ENCODE data around the gene MAS1. TPM values are rescaled to one million over a fixed set of nuclear protein-coding genes. Genes with fewer than 3 reads are reported as not detected.
A peak's percentile ranks its signal among the peaks of the same experiment; 100 is the strongest.

MAS1 gene
- total and polyA plus RNA-seq, 9 of the 15 experiments (the other 6 are each of a cell fraction or from before 2014, with no cell fraction given) = not detected

DNA sequence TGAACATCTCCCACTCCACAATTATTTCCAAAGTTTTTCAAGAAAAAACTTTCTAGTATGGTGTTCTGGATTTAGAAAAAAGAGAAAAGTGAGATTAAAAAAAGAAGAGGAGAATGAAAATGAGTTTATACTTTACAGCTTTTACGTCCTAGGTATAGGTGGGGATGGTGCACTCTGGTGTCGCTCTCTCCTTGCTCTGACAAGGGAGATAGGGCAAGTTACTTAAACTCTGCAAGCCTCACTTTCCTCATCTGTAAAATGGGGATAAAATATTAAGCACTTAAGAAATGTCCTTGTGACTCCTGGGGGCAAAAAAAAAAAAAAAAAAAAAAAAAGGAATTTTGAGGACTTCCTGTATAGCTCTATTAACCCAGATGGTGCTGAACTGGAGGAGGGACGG lies 4.5 kb upstream of the MAS1 start (continued):
- no peak for TF ChIP-seq PCBP1 (IDR thresholded peaks at IDR 0.05; ENCODE audit: low read depth, low read length, poor library complexity, severe bottlenecking)
- TF ChIP-seq, protein P1, sequence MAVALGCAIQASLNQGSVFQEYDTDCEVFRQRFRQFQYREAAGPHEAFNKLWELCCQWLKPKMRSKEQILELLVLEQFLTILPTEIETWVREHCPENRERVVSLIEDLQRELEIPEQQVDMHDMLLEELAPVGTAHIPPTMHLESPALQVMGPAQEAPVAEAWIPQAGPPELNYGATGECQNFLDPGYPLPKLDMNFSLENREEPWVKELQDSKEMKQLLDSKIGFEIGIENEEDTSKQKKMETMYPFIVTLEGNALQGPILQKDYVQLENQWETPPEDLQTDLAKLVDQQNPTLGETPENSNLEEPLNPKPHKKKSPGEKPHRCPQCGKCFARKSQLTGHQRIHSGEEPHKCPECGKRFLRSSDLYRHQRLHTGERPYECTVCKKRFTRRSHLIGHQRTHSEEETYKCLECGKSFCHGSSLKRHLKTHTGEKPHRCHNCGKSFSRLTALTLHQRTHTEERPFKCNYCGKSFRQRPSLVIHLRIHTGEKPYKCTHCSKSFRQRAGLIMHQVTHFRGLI (CRISPR knock-in tag; IDR thresholded peaks at IDR 0.05) = no peak

DNA sequence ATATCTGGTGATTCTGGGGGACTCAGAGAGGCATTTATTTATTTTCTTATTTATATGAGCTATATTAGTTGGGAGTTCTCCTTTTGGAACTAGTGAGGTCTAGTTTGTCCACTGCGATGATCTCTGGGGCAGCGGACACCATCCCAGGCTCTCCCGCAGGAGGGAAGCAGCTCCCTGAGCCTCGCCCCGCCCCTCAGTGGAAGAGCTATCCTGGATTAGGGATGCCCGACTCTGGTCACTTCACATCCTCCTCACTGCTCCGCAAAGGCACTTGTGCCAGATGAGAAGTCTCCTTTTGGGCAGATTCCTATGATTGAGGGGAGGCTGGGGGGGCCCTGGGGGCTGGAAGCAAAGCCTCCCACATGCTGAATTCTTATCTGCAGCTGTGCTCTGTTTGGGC lies 3.6 kb upstream of the MAS1 start:
- H4K20me1 ChIP-seq (replicated peaks; ENCODE audit: control insufficient read depth, insufficient read depth, low read length) = no peaks in the 10 kb centered on the region; the same call in 1 of the 2 replicates
- DNase-seq (ENCODE audit: extremely low read depth in 1 of 4, low spot score in 3 of 4) = no peak
- intact Hi-C loops (cut with micrococcal nuclease) = loop anchor here (10.0 kb wide), 1 partner anchor 158 kb away; no protein-coding TSS in a partner anchor
- ATAC-seq = no peak; the same call in 2 of the 3 replicates
- no peaks in the 10 kb centered on the region for H3K79me2 ChIP-seq (ENCODE audit: control insufficient read depth, insufficient read depth, low read length)
- TF ChIP-seq, protein P2, sequence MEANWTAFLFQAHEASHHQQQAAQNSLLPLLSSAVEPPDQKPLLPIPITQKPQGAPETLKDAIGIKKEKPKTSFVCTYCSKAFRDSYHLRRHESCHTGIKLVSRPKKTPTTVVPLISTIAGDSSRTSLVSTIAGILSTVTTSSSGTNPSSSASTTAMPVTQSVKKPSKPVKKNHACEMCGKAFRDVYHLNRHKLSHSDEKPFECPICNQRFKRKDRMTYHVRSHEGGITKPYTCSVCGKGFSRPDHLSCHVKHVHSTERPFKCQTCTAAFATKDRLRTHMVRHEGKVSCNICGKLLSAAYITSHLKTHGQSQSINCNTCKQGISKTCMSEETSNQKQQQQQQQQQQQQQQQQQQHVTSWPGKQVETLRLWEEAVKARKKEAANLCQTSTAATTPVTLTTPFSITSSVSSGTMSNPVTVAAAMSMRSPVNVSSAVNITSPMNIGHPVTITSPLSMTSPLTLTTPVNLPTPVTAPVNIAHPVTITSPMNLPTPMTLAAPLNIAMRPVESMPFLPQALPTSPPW (CRISPR knock-in tag; IDR thresholded peaks at IDR 0.05) = peak; percentile 30; the same call in 1 of the 2 replicates
- TF ChIP-seq ILF3 (IDR thresholded peaks at IDR 0.05; ENCODE audit: borderline replicate concordance) = no peak
- H2AFZ ChIP-seq (ENCODE audit: low read depth, low read length) = no peak overlapping the region
- H3K27ac ChIP-seq (ENCODE audit: extremely low read depth, low read depth, low read length) = no peak overlapping the region
- H3K4me2 ChIP-seq (ENCODE audit: insufficient read depth, low read length) = no peak overlapping the region
- H3K4me1 ChIP-seq (replicated peaks in 1 of 2; ENCODE audit: control insufficient read depth in 2 of 2, insufficient read depth in 2 of 2, low read length in 2 of 2) = no peaks in the 10 kb centered on the region; a peak in 1 of 5 replicates
- 3% methylated on average over 7 of the region's 7 CpGs for WGBS (ENCODE audit: insufficient coverage, low coverage, missing lambda C conversion rate)
- ChIA-PET CTCF (ENCODE audit: low intra/inter-chr PET ratio) (interaction anchor here (0.7 kb wide), 1 partner anchor 25 kb away, joined by 3 read pairs; no protein-coding TSS in a partner anchor), POLR2A (interaction anchor here (0.8 kb wide), 1 partner anchor 95 kb away, joined by 3 read pairs; no protein-coding TSS in a partner anchor)
- no TSS peak for BruUV-seq (replicated peaks)
- no peak for FAIRE-seq
- H3K9ac ChIP-seq (ENCODE audit: insufficient read depth in 1 of 2, low read depth in 2 of 2, low read length in 2 of 2) = no peak overlapping the region
- peaks cover 54 to 65% of the 10 kb centered on the region in 2 experiments for H3K27me3 ChIP-seq (ENCODE audit: control insufficient read depth in 2 of 2, insufficient read depth in 2 of 2, low read length in 2 of 2)
- in situ Hi-C loops (cut with MboI) = no loop called here
- H3K9me3 ChIP-seq (replicated peaks; ENCODE audit: control insufficient read depth, insufficient read depth, low read depth, low read length) = no peaks in the 10 kb centered on the region
- no peaks in the 10 kb centered on the region for H3K9me1 ChIP-seq (ENCODE audit: control insufficient read depth, insufficient read depth, low read length)
- H3K36me3 ChIP-seq (ENCODE audit: control insufficient read depth, insufficient read depth, low read length) = no peaks in the 10 kb centered on the region
- H3K4me3 ChIP-seq = no peak overlapping the region

All from K562 (cell line).